B cell (primary cell): Measurements from ENCODE around the gene STK16. TPM values are rescaled to one million over a fixed set of nuclear protein-coding genes. Genes with fewer than 3 reads are reported as not detected.

ENCODE experiments used
- ATAC-seq: fragments of 200-7000 bp; cut with Tn5 transposase; one replicate; pipeline ENCODE4 v1.10.0; 2021; ENCODE audit warnings: low read depth, mild to moderate bottlenecking, moderate number of reproducible peaks, moderate library complexity
- CTCF ChIA-PET: fragments of 350-600 bp; sonication (Branson Sonifier 250); formaldehyde crosslinking; loops from one replicate; lab custom pipeline; 2021; ENCODE audit warnings: antibody characterized with exemption, inconsistent platforms; lab: Charles Lee
- POLR2A ChIA-PET: fragments of 350-600 bp; sonication (Branson Sonifier 250); formaldehyde crosslinking; loops from one replicate; lab custom pipeline; 2021; ENCODE audit warnings: antibody characterized with exemption; lab: Charles Lee
- DNase-seq: peaks from one replicate; pipeline ENCODE4 v3.0.0; 2013
- H2AFZ ChIP-seq: 2 replicates; pipeline ENCODE4 v1.6.1; 2012; ENCODE audit warnings: mild to moderate bottlenecking, low read depth, low read length; ENCODE audit not compliant: insufficient read depth, poor library complexity, severe bottlenecking
- H3K27ac ChIP-seq, 2 donors: 1 replicate in 1 of 2; 2 replicates in 1 of 2; pipeline ENCODE4 v1.5.1; 2012 to 2013; ENCODE audit warnings: low read length in 2 of 2, mild to moderate bottlenecking in 2 of 2, moderate library complexity in 1 of 2
- H3K27me3 ChIP-seq, 4 experiments: fragments of 200-600 bp in 1 of 4; sonication (generic) in 1 of 4; replicated peaks in 1 of 4; 1 replicate in 2 of 4; 2 replicates in 2 of 4; pipeline versions ENCODE4 v1.6.1 to v1.7.0; 2013 to 2016; ENCODE audit warnings: low read length in 3 of 4, mild to moderate bottlenecking in 2 of 4, mixed read lengths in 1 of 4, moderate library complexity in 1 of 4; ENCODE audit not compliant: insufficient read depth in 4 of 4, control insufficient read depth in 3 of 4; ENCODE audit errors: control extremely low read depth in 1 of 4
- H3K36me3 ChIP-seq, 2 experiments: replicated peaks in 1 of 2; 1 replicate in 1 of 2; 2 replicates in 1 of 2; pipeline versions ENCODE4 v1.6.1 to v1.7.1; 2013; ENCODE audit warnings: low read length in 1 of 2; ENCODE audit not compliant: insufficient read depth in 2 of 2, control insufficient read depth in 1 of 2; ENCODE audit errors: control extremely low read depth in 1 of 2, extremely low read depth in 1 of 2
- H3K4me1 ChIP-seq, 2 donors: fragments of 200-600 bp in 1 of 2; sonication (generic) in 1 of 2; 1 replicate in 1 of 2; 2 replicates in 1 of 2; pipeline versions ENCODE4 v1.5.1 to v1.6.1; 2013 to 2017; ENCODE audit warnings: low read length in 2 of 2; ENCODE audit not compliant: control insufficient read depth in 2 of 2, insufficient read depth in 2 of 2
- H3K4me2 ChIP-seq: replicated peaks from 2 replicates; pipeline ENCODE3; 2012; ENCODE audit warnings: mild to moderate bottlenecking, low read depth, low read length; ENCODE audit not compliant: poor library complexity, severe bottlenecking
- H3K4me3 ChIP-seq, 5 experiments: fragments of 200-600 bp in 1 of 5; sonication (generic) in 1 of 5; 1 replicate in 3 of 5; 2 replicates in 2 of 5; pipeline versions ENCODE4 v1.5.1 to v1.7.0; 2011 to 2016; ENCODE audit warnings: low read length in 4 of 5, mild to moderate bottlenecking in 4 of 5, low read depth in 2 of 5, control low read depth in 1 of 5, moderate library complexity in 1 of 5; ENCODE audit not compliant: insufficient read depth in 1 of 5; ENCODE audit errors: control extremely low read depth in 1 of 5, extremely low read depth in 1 of 5
- H3K79me2 ChIP-seq: fragments of 200-600 bp; sonication (generic); one replicate; pipeline ENCODE4 v1.6.0; 2016; ENCODE audit warnings: low read length; ENCODE audit not compliant: control insufficient read depth, insufficient read depth
- H3K9ac ChIP-seq: fragments of 200-600 bp; sonication (generic); 2 replicates; pipeline ENCODE4 v1.6.1; 2017; ENCODE audit warnings: mild to moderate bottlenecking, low read length, moderate library complexity
- H3K9me3 ChIP-seq, 3 donors: one replicate each; pipeline versions ENCODE4 v1.6.1 to v1.7.1; 2013; ENCODE audit warnings: low read length in 2 of 3; ENCODE audit not compliant: control insufficient read depth in 2 of 3, insufficient read depth in 1 of 3; ENCODE audit errors: control extremely low read depth in 1 of 3
- H4K20me1 ChIP-seq: 2 replicates; pipeline ENCODE4 v1.6.0; 2012; ENCODE audit warnings: mild to moderate bottlenecking, low read length; ENCODE audit not compliant: insufficient read depth, control insufficient read depth, poor library complexity, severe bottlenecking
- H3K27ac Mint-ChIP-seq: one replicate; pipeline ENCODE4 v1.8.0; 2021; ENCODE audit warnings: mixed read lengths
- H3K27me3 Mint-ChIP-seq: one replicate; pipeline ENCODE4 v1.8.0; 2021; ENCODE audit warnings: mixed read lengths
- H3K4me1 Mint-ChIP-seq: one replicate; pipeline ENCODE4 v1.8.0; 2021; ENCODE audit warnings: mixed read lengths
- H3K4me3 Mint-ChIP-seq: one replicate; pipeline ENCODE4 v1.8.0; 2021; ENCODE audit warnings: mixed read lengths
- H3K9me3 Mint-ChIP-seq: one replicate; pipeline ENCODE4 v1.8.0; 2022; ENCODE audit warnings: mixed read lengths; ENCODE audit not compliant: insufficient read depth
- CTCF ChIP-seq: fragments of 200-600 bp; IDR thresholded peaks from one replicate; pipeline ENCODE4 v1.8.0; 2022; ENCODE audit warnings: antibody characterized with exemption, mild to moderate bottlenecking
- EZH2 ChIP-seq: IDR thresholded peaks from 2 replicates; pipeline ENCODE4 v1.6.1; 2012; ENCODE audit warnings: borderline replicate concordance, low read depth, mild to moderate bottlenecking, moderate library complexity, low read length; ENCODE audit not compliant: insufficient read depth, poor library complexity, severe bottlenecking
- WGBS: methylation state at CpG from one replicate; pipeline ENCODE4 v1.1.5; 2013; ENCODE audit warnings: missing lambda C conversion rate; ENCODE audit not compliant: insufficient coverage; 5-methylcytosine and 5-hydroxymethylcytosine counted together
- intact Hi-C: fragments of 100-400 bp; cut with micrococcal nuclease; formaldehyde crosslinking; loops from one replicate; pipeline ENCODE4 v1.10.0; 2022
- polyA plus RNA-seq: library from polyadenylated mRNA; depleted of rRNA; stranded (reverse); fragments of >200 nt; gene quantifications from 2 replicates; pipeline ENCODE4 v1.2.3, GENCODE V29; 2012
- total RNA-seq, 2 donors: library from RNA; stranded (reverse); fragments of 120-200 nt in 1 of 2; gene quantifications; 1 replicate in 1 of 2; 2 replicates in 1 of 2; pipeline versions ENCODE4 v1.2.3 to v1.2.4, GENCODE V29; 2013 to 2022

STK16 gene
- total and polyA plus RNA-seq, 2 donors (not counting 1 experiment from before 2014, with no cell fraction given), result 29.0 to 60.1 TPM

- H3K27me3 ChIP-seq, result no peaks in the 10 kb centered on the region
- H3K4me1 Mint-ChIP-seq, result peaks cover 28% of the 10 kb centered on the region
- H3K9ac ChIP-seq, result no peak overlapping the region
- ChIA-PET POLR2A (interaction anchor here (0.7 to 1.6 kb wide), 6 partner anchors 9 to 51 kb away, joined by 3 to 15 read pairs (median 5); partner anchors contain the start of genes CNPPD1 and NHEJ1), CTCF (interaction anchor here (0.7 to 7.3 kb wide), 24 partner anchors 11 to 178 kb away, joined by 3 to 65 read pairs (median 5); partner anchors contain the start of genes ANKZF1, ATG9A, CNPPD1 and DNAJB2)
- peak overlapping the region in 1 of 2 donors; percentile 18 for H3K27ac ChIP-seq
- H3K9me3 Mint-ChIP-seq, result no peaks in the 10 kb centered on the region
- ATAC-seq, result no peak
- peaks cover 7 to 24% of the 10 kb centered on the region in 2 experiments for H3K36me3 ChIP-seq
- 83% methylated on average over 1 of the region's 9 CpGs for WGBS
- peak; percentile 6 for DNase-seq
- intact Hi-C loops, result loop anchor here (1.0 kb wide), 2 partner anchors 40 to 51 kb away; partner anchors contain the start of gene NHEJ1
- peak overlapping the region; percentile 37 for H3K27ac Mint-ChIP-seq
- H3K9me3 ChIP-seq, result no peaks in the 10 kb centered on the region
- H3K4me3 ChIP-seq, result no peak overlapping the region
- peak overlapping the region; percentile 41 for H2AFZ ChIP-seq
- peaks cover 14 to 20% of the 10 kb centered on the region in 2 donors for H3K4me1 ChIP-seq
- peaks cover 6% of the 10 kb centered on the region for H3K79me2 ChIP-seq
- H3K4me3 Mint-ChIP-seq, result no peak overlapping the region
- TF ChIP-seq CTCF, result no peak
- TF ChIP-seq EZH2, result no peak
- peak overlapping the region; percentile 40 for H3K4me2 ChIP-seq
- H4K20me1 ChIP-seq, result peaks cover 14% of the 10 kb centered on the region
- no peaks in the 10 kb centered on the region for H3K27me3 Mint-ChIP-seq
These were observed 34.4 kb upstream of the STK16 start for GRCh38 chr2:219210886-219211362.

GRCh38 chr2:219213026-219213415, 32.3 kb upstream of the STK16 start:
- H3K4me2 ChIP-seq, result no peak overlapping the region
- peaks cover 22% of the 10 kb centered on the region for H3K4me1 Mint-ChIP-seq
- H3K9ac ChIP-seq, result no peak overlapping the region
- no peaks in the 10 kb centered on the region for H3K9me3 ChIP-seq
- H3K27me3 ChIP-seq, result no peaks in the 10 kb centered on the region
- H3K9me3 Mint-ChIP-seq, result no peaks in the 10 kb centered on the region
- H3K27me3 Mint-ChIP-seq, result no peaks in the 10 kb centered on the region
- DNase-seq (no peak), ATAC-seq (no peak)
- no peak overlapping the region for H2AFZ ChIP-seq
- H3K4me3 Mint-ChIP-seq, result no peak overlapping the region
- peaks cover 4% of the 10 kb centered on the region for H4K20me1 ChIP-seq
- no peak overlapping the region for H3K27ac ChIP-seq
- peaks cover 7 to 18% of the 10 kb centered on the region in 2 experiments for H3K36me3 ChIP-seq
- ChIA-PET POLR2A (interaction anchor here (0.6 kb wide), 1 partner anchor 60 kb away, joined by 7 read pairs; no protein-coding TSS in a partner anchor), CTCF (interaction anchor here (1.0 to 7.3 kb wide), 6 partner anchors 39 to 82 kb away, joined by 3 to 65 read pairs (median 12); partner anchors contain the start of genes DNAJB2, NHEJ1 and SLC23A3)
- WGBS, result 97% methylated on average over 8 of the region's 8 CpGs
- TF ChIP-seq CTCF (no peak), EZH2 (no peak)
- intact Hi-C loops, result no loop called here
- no peak overlapping the region for H3K27ac Mint-ChIP-seq
- H3K4me1 ChIP-seq, result peaks cover 9 to 15% of the 10 kb centered on the region in 2 donors
- H3K79me2 ChIP-seq, result no peaks in the 10 kb centered on the region
- H3K4me3 ChIP-seq, result no peak overlapping the region
